Activated T-cell treated with anti-CD3 and anti-CD28 coated beads, Interleukin-2, amount 50 U/mL, for 72 hours (primary cell): Measurements from ENCODE around the gene NHLRC4. TPM values are rescaled to one million over a fixed set of nuclear protein-coding genes. Genes with fewer than 3 reads are reported as not detected.
"Not testable (repeated sequence)": the region's sequence is repeated elsewhere in the genome, so short reads cannot be mapped to it uniquely, and the experiment has no call there.

ENCODE experiments used
- ATAC-seq, 2 donors: fragments of 150-1000 bp; cut with Tn5 transposase; replicated peaks in 1 of 2; 2 replicates each; pipeline ENCODE4 v1.10.0; 2021; ENCODE audit warnings: moderate library complexity in 2 of 2, mild to moderate bottlenecking in 1 of 2
- DNase-seq, 2 donors: peaks; one replicate each; pipeline ENCODE4 v3.0.0; 2021 to 2022; ENCODE audit warnings: mixed read lengths in 1 of 2
- H3K27ac Mint-ChIP-seq: one replicate; pipeline ENCODE4 v1.8.0; 2022; ENCODE audit warnings: mild to moderate bottlenecking, moderate library complexity, mixed read lengths
- H3K27me3 Mint-ChIP-seq: one replicate; pipeline ENCODE4 v1.8.0; 2022; ENCODE audit warnings: low read depth, mixed read lengths
- H3K36me3 Mint-ChIP-seq, 2 donors: one replicate each; pipeline ENCODE4 v1.8.0; 2022; ENCODE audit warnings: mixed read lengths in 2 of 2, mild to moderate bottlenecking in 1 of 2; ENCODE audit not compliant: insufficient read depth in 2 of 2
- H3K4me1 Mint-ChIP-seq: one replicate; pipeline ENCODE4 v1.8.0; 2022; ENCODE audit warnings: low read depth, mixed read lengths
- H3K4me3 Mint-ChIP-seq, 2 donors: one replicate each; pipeline ENCODE4 v1.8.0; 2022; ENCODE audit warnings: mild to moderate bottlenecking in 2 of 2, mixed read lengths in 2 of 2, moderate library complexity in 2 of 2
- H3K9me3 Mint-ChIP-seq, 2 donors: one replicate each; pipeline ENCODE4 v1.8.0; 2022; ENCODE audit warnings: mixed read lengths in 2 of 2
- total RNA-seq, 2 donors: library from RNA; stranded (reverse); gene quantifications; one replicate each; pipeline ENCODE4 v1.2.3, GENCODE V29; 2022

The NHLRC4 gene
- total RNA-seq, 2 donors from 2014 or later, result 1.4 TPM

DNA sequence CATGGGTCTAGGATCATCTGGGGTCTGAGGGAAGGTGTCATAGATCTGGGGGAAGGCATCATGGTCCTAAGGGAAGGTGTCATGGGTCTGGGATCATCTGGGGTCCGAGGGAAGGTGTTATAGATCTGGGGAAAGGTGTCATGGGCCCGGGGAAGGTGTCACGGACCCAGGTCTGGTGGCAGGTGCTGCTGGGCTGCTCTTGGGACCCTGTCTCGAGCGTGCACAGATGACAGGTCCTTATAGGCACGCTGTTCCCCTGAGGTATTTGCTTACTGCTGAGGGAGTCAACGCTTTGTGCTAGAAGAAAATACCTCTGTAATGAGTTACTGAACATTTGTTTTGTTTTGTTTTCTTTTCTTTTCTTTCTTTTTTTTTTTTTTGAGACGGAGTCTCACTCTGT lies 24.4 kb downstream of the NHLRC4 start:
- peaks cover 0 to 4% of the 10 kb centered on the region in 2 donors for H3K36me3 Mint-ChIP-seq
- no peaks in the 10 kb centered on the region for H3K27me3 Mint-ChIP-seq
- peak overlapping the region; percentile 84 for H3K4me3 Mint-ChIP-seq
- peaks cover 56% of the 10 kb centered on the region for H3K4me1 Mint-ChIP-seq
- ATAC-seq (no peak), DNase-seq (no peak)
- H3K9me3 Mint-ChIP-seq, result no peaks in the 10 kb centered on the region
- H3K27ac Mint-ChIP-seq, result peak overlapping the region; percentile 35

DNA sequence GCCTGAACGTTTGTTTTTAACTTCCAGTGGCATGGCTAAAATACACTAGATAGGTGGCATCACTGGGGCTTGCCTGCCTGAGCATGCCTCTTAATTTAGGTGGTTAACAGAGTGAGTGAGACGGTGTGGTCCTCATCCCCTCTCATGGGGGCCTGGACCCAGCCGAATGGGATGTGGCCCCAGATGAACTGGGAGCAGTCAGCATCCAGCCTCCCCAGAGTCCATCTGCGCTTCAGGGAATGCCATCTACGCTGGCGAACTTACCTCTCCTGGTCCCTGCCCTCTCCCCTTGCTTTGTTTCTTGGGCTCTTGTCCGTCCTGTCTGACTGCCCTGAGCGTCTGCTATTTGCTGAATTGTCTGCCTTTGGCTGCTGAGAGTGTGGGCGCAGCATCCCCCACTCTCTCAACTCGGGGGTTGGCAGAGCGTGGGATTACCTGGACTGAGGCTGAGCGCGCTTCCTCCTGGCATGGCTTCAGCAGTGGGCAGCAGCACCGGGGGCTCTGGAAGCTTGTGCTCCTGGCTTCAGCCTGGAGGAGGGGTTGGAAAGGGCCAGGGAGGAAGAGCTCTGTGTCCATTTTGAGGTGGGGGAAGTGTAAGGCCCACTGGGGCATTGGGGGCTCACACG lies 25.2 kb downstream of the NHLRC4 start:
- Mint-ChIP-seq H3K27ac (no peak overlapping the region), H3K4me3 (peak overlapping the region; percentile 84), H3K9me3 (no peaks in the 10 kb centered on the region), H3K27me3 (no peaks in the 10 kb centered on the region), H3K36me3 (peaks cover 0 to 4% of the 10 kb centered on the region in 2 donors), H3K4me1 (peaks cover 58% of the 10 kb centered on the region)
- DNase-seq (no peak), ATAC-seq (no peak)

DNA sequence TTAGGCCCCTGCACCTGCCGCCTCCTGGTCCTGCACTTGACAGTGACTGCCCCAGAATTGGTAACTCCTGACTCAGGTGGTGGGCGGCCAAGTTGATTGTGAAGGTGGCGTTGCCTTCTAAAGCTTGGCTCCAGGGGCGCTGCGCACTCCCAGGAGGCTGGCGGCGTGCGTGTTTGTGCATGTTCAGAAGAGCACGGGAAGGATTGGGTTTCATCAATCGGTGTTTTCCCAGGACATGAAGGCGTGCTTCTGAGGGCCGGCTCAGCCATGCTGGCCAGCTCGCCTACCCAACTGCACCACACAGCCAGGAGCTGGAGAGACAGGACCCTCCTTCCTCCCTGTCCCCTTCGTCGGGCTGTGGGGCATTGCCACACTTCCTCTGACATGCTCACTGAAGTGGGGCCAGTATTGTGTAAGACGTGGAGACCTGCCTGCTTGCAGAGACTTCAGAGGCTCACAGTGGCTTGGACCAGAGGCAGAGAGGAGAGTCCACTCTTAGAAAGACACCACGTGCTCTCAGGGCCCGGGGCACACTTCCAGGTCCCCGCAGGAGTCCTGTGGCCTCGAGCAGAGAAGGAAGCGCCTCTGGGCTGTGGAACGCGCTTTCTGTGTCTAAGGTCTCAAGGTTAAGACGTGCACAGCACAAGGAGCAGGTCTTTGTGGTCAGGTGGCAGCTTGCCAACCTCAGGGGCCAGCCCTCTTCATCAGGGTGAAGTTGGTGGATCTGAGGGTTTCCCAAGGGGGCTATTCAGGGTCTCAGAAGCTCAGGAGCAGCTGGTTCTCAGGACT lies 25.9 kb downstream of the NHLRC4 start:
- DNase-seq, result no peak
- no peak for ATAC-seq
- no peak overlapping the region for H3K27ac Mint-ChIP-seq

DNA sequence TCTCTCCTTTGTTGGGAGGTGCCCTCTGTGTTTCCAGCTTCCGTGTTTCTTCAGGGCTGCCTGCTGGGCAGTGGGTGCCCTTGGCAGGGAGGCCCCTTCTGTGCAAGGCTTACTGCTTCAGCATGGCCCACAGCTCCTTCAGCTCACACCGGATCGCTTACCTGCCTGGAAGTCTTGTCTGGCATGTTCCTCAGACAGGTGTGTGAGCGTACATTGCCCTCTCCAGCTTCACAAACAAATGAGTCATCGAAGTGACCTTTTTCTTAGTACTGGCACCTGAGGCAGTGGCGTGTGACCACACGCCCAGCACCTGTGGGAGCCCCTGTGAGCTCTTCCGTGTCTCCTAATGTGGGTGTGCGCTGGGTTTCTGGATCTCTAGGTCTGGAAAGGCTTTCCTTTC lies 26.6 kb downstream of the NHLRC4 start:
- H3K27ac Mint-ChIP-seq, result no peak overlapping the region
- H3K9me3 Mint-ChIP-seq, result no peaks in the 10 kb centered on the region
- H3K4me1 Mint-ChIP-seq, result peaks cover 45% of the 10 kb centered on the region
- peaks cover 0 to 4% of the 10 kb centered on the region in 2 donors for H3K36me3 Mint-ChIP-seq
- DNase-seq, result no peak
- no peak for ATAC-seq
- no peaks in the 10 kb centered on the region for H3K27me3 Mint-ChIP-seq
- no peak overlapping the region for H3K4me3 Mint-ChIP-seq

More for the DNA sequence above, 25.9 kb downstream of the NHLRC4 start:
- H3K4me3 Mint-ChIP-seq, result no peak overlapping the region
- peaks cover 0 to 4% of the 10 kb centered on the region in 2 donors for H3K36me3 Mint-ChIP-seq
- H3K27me3 Mint-ChIP-seq, result no peaks in the 10 kb centered on the region
- peaks cover 52% of the 10 kb centered on the region for H3K4me1 Mint-ChIP-seq
- no peaks in the 10 kb centered on the region for H3K9me3 Mint-ChIP-seq

DNA sequence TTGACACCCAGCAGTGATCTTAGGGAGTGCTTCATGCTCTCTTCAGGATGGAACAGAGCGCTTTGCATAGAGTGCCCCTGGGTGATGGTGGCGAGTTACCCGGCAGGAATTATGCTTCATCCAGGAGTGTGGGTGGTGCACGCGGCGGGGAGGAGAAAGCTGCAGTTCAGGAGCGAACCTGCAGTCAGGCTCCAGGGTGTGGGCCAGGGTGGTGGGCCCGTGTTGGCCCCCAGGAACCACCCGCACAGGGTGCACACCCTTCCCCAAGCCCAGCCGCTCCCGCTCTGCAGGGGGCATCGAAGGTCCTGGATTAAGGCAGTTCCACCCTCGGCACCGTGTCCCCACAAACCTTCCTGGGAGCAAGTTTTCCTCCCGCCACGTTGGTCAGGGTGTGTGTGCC lies 27.0 kb downstream of the NHLRC4 start:
- Mint-ChIP-seq H3K27ac (no peak overlapping the region), H3K27me3 (no peaks in the 10 kb centered on the region), H3K4me1 (peaks cover 44% of the 10 kb centered on the region), H3K9me3 (no peaks in the 10 kb centered on the region), H3K36me3 (peaks cover 1 to 2% of the 10 kb centered on the region in 2 donors), H3K4me3 (no peak overlapping the region)
- ATAC-seq (no peak), DNase-seq (no peak)

DNA sequence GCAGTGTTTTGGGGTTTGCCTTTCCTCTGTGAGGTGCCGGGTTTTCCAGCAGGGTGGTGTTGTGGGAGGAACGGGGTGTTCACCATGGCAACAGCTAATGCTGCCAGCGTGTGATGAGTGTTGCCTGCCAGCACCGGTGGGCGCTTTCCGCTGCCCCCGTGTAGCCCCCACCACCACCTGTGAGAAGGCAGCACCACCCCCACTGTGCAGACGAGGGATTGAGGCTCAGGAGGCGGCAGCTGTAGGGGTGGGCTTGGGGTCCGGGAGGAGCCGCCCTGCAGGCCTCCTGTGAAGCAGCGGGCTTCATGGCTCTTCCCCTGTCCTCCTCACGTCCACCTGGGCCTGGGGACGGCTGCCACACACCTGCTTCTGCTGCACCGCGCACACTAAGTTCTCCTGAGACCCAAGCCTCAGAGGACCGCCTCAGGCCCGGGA lies 28.3 kb downstream of the NHLRC4 start:
- H3K27ac Mint-ChIP-seq, result no peak overlapping the region
- ATAC-seq, result no peak
- H3K36me3 Mint-ChIP-seq, result peaks cover 1 to 2% of the 10 kb centered on the region in 2 donors

DNA sequence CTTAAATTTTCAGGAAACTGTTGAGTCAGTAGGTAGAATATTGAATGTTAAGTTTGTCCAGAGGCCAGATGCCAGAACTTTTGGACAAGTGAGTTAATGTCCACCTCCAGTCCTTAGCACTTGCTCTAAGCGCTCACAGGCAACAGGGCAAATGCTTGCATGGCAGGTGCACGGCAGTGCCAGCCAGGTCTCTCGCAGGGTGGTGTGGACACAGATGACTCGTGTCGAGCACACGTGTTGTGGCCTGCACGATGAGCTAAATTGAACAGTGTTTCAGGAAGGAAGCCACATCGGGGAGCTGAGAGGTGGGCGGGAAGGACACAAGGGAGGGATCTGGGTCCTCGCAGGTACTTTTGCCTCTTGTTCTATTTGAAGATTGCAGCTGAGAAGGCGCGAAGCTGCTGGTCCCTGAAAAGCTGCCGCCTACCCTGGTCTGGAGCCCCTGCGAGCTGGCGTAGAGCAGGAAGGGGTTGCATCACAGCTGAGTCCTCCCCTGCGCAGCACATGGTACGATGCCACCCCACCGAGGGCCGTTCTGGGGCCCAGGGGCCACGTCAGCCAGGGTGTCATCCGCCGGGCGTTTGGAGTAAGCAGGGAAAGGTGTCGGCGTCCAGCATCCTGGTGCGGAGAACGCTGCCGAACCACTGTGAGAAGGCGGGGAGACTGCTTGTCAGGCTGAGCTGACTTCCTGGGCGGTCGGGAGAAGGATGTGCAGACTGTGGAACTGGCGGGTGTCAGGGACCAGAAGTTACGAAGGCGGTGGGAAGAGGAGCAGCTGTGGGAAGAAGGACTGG lies 29.3 kb downstream of the NHLRC4 start:
- ATAC-seq (peak in 1 of 2 donors; percentile 43), DNase-seq (no peak)
- Mint-ChIP-seq H3K4me1 (peaks cover 43% of the 10 kb centered on the region), H3K27me3 (no peaks in the 10 kb centered on the region), H3K9me3 (no peaks in the 10 kb centered on the region), H3K36me3 (peaks cover 0 to 2% of the 10 kb centered on the region in 2 donors), H3K27ac (no peak overlapping the region), H3K4me3 (no peak overlapping the region)

More for the DNA sequence above, 28.3 kb downstream of the NHLRC4 start:
- Mint-ChIP-seq H3K27me3 (no peaks in the 10 kb centered on the region), H3K9me3 (no peaks in the 10 kb centered on the region), H3K4me1 (peaks cover 44% of the 10 kb centered on the region), H3K4me3 (no peak overlapping the region)
- DNase-seq, result no peak

DNA sequence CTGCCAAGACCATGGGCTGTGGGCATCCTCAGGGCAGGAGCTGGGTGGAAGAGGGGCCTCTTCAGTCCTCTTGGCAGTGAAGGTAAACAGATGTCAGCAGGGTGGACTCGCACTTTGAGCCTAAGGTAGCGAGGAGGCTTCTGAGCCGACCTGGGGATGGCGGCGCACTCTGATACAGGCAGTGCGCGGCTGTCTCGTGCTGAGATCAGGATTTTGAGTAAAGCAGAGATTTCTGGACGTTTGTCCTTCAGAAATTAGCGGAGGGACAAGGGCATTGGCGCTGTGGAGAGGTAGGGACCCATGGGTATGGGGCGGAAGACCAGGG lies 29.9 kb downstream of the NHLRC4 start:
- DNase-seq (no peak), ATAC-seq (no peak)
- H3K36me3 Mint-ChIP-seq, result peaks cover 0 to 2% of the 10 kb centered on the region in 2 donors
- H3K4me3 Mint-ChIP-seq, result no peak overlapping the region
- no peak overlapping the region for H3K27ac Mint-ChIP-seq
- no peaks in the 10 kb centered on the region for H3K27me3 Mint-ChIP-seq
- peaks cover 38% of the 10 kb centered on the region for H3K4me1 Mint-ChIP-seq
- no peaks in the 10 kb centered on the region for H3K9me3 Mint-ChIP-seq

DNA sequence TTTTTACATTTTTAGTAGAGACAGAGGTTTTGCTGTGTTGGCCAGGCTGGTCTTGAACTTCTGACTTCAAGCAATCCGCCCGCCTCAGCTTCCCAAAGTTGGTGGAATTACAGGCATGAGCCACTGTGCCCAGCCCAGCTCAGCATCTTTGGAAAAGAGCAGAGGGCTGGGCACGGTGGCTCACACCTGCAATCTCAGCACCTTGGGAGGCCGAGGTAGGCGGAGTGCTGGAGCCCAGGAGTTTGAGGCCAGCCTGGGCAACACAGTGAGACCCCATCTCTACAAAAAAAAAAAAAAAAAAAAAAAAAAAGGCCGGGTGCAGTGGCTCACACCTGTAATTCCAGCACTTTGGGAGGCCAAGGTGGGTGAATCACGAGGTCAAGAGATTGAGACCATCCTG lies 30.9 kb downstream of the NHLRC4 start:
- H3K4me1 Mint-ChIP-seq, result peaks cover 30% of the 10 kb centered on the region
- not testable (repeated sequence) for H3K36me3 Mint-ChIP-seq, DNase-seq, H3K27me3 Mint-ChIP-seq, H3K4me3 Mint-ChIP-seq, ATAC-seq, H3K9me3 Mint-ChIP-seq, H3K27ac Mint-ChIP-seq

DNA sequence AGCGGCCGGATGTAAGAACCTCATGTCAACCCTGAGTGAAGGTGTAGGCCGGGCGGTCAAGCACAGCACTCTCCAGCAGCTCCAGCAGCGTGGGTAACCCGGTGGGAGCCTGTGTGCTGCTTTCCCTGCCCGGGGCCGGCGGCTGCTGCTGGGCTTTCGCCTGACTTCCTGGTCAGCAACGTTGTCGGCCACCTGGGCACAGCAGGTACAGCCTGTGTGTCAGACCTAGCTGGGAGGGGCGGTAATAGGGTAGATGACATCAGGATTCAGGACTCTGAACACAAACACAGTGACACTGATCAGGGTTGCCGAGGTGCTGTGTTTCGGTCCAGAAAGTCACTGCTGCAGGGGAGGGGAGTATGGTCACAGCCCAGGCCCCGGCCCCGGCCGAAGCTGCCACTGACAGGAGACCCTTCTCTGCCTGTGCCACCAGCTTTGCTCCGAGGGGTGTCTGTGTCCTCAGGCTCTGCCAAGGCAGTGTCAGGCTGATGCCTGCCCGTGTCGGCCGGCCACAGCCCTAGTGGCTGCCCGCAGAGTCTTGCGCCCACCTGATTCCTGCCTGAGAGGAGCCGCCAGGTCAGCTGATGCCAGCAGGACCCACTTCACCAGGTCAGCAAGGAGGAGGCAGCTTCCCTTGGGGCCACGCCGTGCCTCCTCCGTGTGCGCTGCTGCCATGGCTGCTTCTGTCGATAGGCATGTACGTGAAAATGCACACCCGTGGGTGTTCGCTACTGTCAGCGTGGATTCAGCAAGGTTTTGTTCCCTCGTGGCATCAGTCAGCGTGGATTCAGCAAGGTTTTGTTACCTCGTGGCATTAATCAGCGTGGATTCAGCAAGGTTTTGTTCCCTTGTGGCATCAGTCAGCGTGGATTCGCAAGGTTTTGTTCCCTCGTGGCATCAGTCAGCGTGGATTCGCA lies 32.3 kb downstream of the NHLRC4 start:
- Mint-ChIP-seq H3K4me1 (peaks cover 27% of the 10 kb centered on the region), H3K4me3 (no peak overlapping the region), H3K36me3 (peaks cover 0 to 2% of the 10 kb centered on the region in 2 donors), H3K27me3 (no peaks in the 10 kb centered on the region), H3K9me3 (no peaks in the 10 kb centered on the region), H3K27ac (no peak overlapping the region)
- no peak for ATAC-seq
- no peak for DNase-seq

DNA sequence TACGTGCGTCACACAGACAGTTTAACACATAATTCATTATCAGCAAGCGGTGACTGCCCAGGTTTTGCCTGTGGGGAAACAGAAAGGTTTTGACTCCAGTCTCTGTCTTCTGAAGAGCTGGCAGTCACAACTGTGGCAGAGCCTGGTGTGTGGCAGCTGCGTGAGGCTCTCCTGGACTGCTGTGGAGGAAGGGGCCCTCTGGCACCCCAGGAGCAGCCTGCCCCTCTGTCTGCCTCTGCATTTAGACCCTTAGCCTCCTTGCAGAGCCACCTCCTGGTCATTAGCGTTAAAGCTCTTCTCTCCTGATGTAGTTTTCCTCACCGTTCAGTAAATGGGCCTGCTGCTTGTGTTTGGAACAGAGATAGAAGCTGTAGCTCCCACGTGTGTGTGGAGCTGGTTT lies 34.0 kb downstream of the NHLRC4 start:
- no peak for DNase-seq
- peaks cover 26% of the 10 kb centered on the region for H3K4me1 Mint-ChIP-seq
- H3K27me3 Mint-ChIP-seq, result no peaks in the 10 kb centered on the region
- H3K4me3 Mint-ChIP-seq, result no peak overlapping the region
- no peak for ATAC-seq
- no peaks in the 10 kb centered on the region for H3K9me3 Mint-ChIP-seq
- peaks cover 2% of the 10 kb centered on the region in 2 donors for H3K36me3 Mint-ChIP-seq
- H3K27ac Mint-ChIP-seq, result peak overlapping the region; percentile 46

DNA sequence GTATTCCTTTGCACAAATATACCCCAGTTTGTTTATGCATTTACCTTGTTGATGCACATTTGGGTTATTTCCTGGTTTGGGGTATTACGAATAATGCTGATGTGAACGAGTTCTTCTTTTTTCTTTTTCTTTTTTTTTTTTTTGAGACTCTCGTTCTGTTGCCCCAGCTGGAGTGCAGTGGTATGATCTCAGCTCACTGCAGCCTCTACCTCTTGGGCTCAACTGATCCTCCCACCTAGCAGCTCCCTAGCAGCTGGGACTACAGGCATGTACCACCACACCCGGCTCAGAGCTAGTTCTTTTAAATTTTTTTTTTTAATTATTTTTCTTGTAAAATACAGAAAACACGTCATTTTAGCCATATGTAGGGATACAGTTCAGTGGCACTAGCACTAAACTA lies 37.1 kb downstream of the NHLRC4 start:
- Mint-ChIP-seq H3K27me3 (no peaks in the 10 kb centered on the region), H3K27ac (no peak overlapping the region), H3K4me1 (peaks cover 35% of the 10 kb centered on the region), H3K4me3 (no peak overlapping the region), H3K36me3 (peaks cover 0 to 2% of the 10 kb centered on the region in 2 donors), H3K9me3 (no peaks in the 10 kb centered on the region)
- no peak for ATAC-seq
- no peak for DNase-seq
